Activated T-cell treated with anti-CD3 and anti-CD28 coated beads, Interleukin-2, amount 50 U/mL, for 1 hour (primary cell): ENCODE results near the gene LSM5.
"Not testable (repeated sequence)": the region's sequence is repeated elsewhere in the genome, so short reads cannot be mapped to it uniquely, and the experiment has no call there.

Experiments
- DNase-seq: peaks from one replicate; pipeline ENCODE4 v3.0.0-alpha.2; 2020

LSM5 gene

GRCh38 chr7:32501522-32501921 is 11.3 kb upstream of the LSM5 start:
- DNase-seq = no peak

GRCh38 chr7:32500922-32501341 is 10.8 kb upstream of the LSM5 start:
- DNase-seq = no peak

GRCh38 chr7:32500216-32500615 is 10.0 kb upstream of the LSM5 start:
- DNase-seq = not testable (repeated sequence)

GRCh38 chr7:32499755-32500154 is 9.6 kb upstream of the LSM5 start:
- DNase-seq = not testable (repeated sequence)

GRCh38 chr7:32496052-32496813 is 6.1 kb upstream of the LSM5 start:
- no peak for DNase-seq

- DNase-seq = peak; percentile 99
Measured at GRCh38 chr7:32495298-32496051, 5.3 kb upstream of the LSM5 start, which contains the start of gene AVL9. AVL9 (plus strand) TSS chr7:32495489; CDS start chr7:32495710, 221 bp downstream.

GRCh38 chr7:32494946-32495297 is 4.7 kb upstream of the LSM5 start:
- no peak for DNase-seq

GRCh38 chr7:32489788-32490126 is 423 bp downstream of the LSM5 start:
- DNase-seq = no peak

GRCh38 chr7:32481921-32482320 is 8.3 kb downstream of the LSM5 start:
- DNase-seq = no peak

- DNase-seq = no peak
Measured at GRCh38 chr7:32481176-32481575, 9.0 kb downstream of the LSM5 start.

- DNase-seq = no peak
Measured at GRCh38 chr7:32479574-32480200, 10.5 kb downstream of the LSM5 start.

GRCh38 chr7:32477649-32477980 is 12.6 kb downstream of the LSM5 start:
- DNase-seq = no peak

- no peak for DNase-seq
Measured at GRCh38 chr7:32476816-32477648, 13.1 kb downstream of the LSM5 start.

- DNase-seq = no peak
Measured at GRCh38 chr7:32474008-32474407, 16.2 kb downstream of the LSM5 start.

- DNase-seq = no peak
Measured at GRCh38 chr7:32472015-32472414, 18.2 kb downstream of the LSM5 start.

GRCh38 chr7:32470871-32471270 is 19.3 kb downstream of the LSM5 start:
- no peak for DNase-seq

- not testable (repeated sequence) for DNase-seq
Measured at GRCh38 chr7:32470004-32470403, 20.2 kb downstream of the LSM5 start.

- DNase-seq = not testable (repeated sequence)
Measured at GRCh38 chr7:32464641-32465416, 25.4 kb downstream of the LSM5 start.

GRCh38 chr7:32462977-32463376 is 27.2 kb downstream of the LSM5 start:
- no peak for DNase-seq

- no peak for DNase-seq
Measured at GRCh38 chr7:32462451-32462850, 27.7 kb downstream of the LSM5 start.

GRCh38 chr7:32461484-32461883 is 28.7 kb downstream of the LSM5 start:
- DNase-seq = no peak

GRCh38 chr7:32459788-32460187 is 30.4 kb downstream of the LSM5 start:
- DNase-seq = no peak
